Embryonic facial prominence (tissue), 1 donor: ENCODE measurements around the gene CTRB2.

Experiments
- DNase-seq: peaks from one replicate; pipeline ENCODE4 v3.0.0-alpha.2; 2016; ENCODE audit errors: extremely low spot score

CTRB2 gene

GRCh38 chr16:75175074-75175473 is 31.9 kb downstream of the CTRB2 start:
- no peak for DNase-seq

GRCh38 chr16:75172578-75172977 is 34.4 kb downstream of the CTRB2 start:
- no peak for DNase-seq

- no peak for DNase-seq
Measured at GRCh38 chr16:75169899-75170405, 37.0 kb downstream of the CTRB2 start.

GRCh38 chr16:75160386-75160785 is 46.6 kb downstream of the CTRB2 start:
- no peak for DNase-seq
